Stimulated activated effector memory CD8-positive, alpha-beta T cell treated with anti-CD3 and anti-CD28 coated beads, Interleukin-12 subunit alpha, Interleukin-12 subunit beta, amount 100 ng/mL, for 72 hours (primary cell): ENCODE data around the gene NTSR1.

Experiments used
- ATAC-seq: fragments of 150-1000 bp; cut with Tn5 transposase; 2 replicates; pipeline ENCODE4 v1.10.0; 2021
- DNase-seq, 2 donors: peaks; one replicate each; pipeline ENCODE4 v3.0.0; 2021 to 2022; ENCODE audit warnings: low spot score in 2 of 2
- H3K27ac Mint-ChIP-seq: one replicate; pipeline ENCODE4 v1.8.0; 2022; ENCODE audit warnings: mild to moderate bottlenecking, mixed read lengths
- H3K36me3 Mint-ChIP-seq: one replicate; pipeline ENCODE4 v1.8.0; 2022; ENCODE audit warnings: mild to moderate bottlenecking, mixed read lengths
- H3K4me1 Mint-ChIP-seq: one replicate; pipeline ENCODE4 v1.8.0; 2022; ENCODE audit warnings: mixed read lengths
- H3K4me3 Mint-ChIP-seq: one replicate; pipeline ENCODE4 v1.8.0; 2022; ENCODE audit warnings: mild to moderate bottlenecking, mixed read lengths
- H3K9me3 Mint-ChIP-seq: one replicate; pipeline ENCODE4 v1.8.0; 2022; ENCODE audit warnings: mixed read lengths

The NTSR1 gene

DNA sequence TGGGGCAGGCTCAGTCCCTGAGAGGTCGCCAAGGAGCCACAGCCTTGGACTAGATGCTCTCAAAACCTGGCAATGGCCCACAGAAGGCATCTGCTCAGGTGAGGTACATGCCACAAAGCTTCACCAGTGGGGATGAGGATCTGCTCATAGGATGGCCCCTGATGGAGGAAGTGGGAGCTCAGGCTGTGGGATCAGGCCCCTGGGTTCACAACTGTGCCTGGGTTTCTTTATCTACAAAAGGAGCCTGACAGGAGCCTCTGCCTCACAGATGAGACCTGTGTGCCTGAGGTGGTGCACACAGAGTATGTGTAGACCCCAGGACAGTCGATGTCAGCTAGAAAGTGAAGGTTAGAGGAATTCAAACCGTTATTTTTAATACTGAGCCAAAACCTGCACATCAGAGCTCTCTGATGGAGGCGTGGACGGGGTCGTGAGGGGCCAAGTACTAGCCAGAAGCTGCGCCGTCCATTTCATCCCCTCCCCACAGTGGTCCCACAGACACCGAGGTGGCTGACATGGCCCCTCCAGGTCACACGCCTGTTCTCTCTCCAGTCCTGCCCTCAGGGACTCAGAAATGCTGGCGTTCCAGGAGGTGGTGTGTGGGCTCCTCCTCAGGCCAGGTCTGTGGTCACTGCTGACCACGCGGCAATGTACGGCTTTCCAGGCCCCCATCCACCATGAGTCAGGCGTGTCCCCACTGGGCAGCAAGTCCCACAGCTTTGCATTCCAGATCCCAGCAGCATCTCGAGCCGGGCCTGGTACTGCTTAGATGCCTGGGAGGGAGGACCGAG is 33.3 kb downstream of the NTSR1 start:
- H3K4me3 Mint-ChIP-seq, result peak overlapping the region; percentile 88

GRCh38 chr20:62742550-62742949 is 33.9 kb downstream of the NTSR1 start:
- ATAC-seq, result no peak
- H3K9me3 Mint-ChIP-seq, result no peaks in the 10 kb centered on the region
- no peak overlapping the region for H3K4me3 Mint-ChIP-seq
- H3K4me1 Mint-ChIP-seq, result peaks cover 48% of the 10 kb centered on the region
- H3K36me3 Mint-ChIP-seq, result peaks cover 4% of the 10 kb centered on the region
- no peak overlapping the region for H3K27ac Mint-ChIP-seq
- no peak for DNase-seq

More for the DNA sequence above, 33.3 kb downstream of the NTSR1 start:
- H3K27ac Mint-ChIP-seq, result no peak overlapping the region
- peaks cover 48% of the 10 kb centered on the region for H3K4me1 Mint-ChIP-seq
- ATAC-seq (no peak), DNase-seq (no peak)
- no peaks in the 10 kb centered on the region for H3K9me3 Mint-ChIP-seq
- peaks cover 4% of the 10 kb centered on the region for H3K36me3 Mint-ChIP-seq

GRCh38 chr20:62742979-62743776 is 34.5 kb downstream of the NTSR1 start:
- no peak for DNase-seq
- Mint-ChIP-seq H3K4me1 (peaks cover 48% of the 10 kb centered on the region), H3K27ac (no peak overlapping the region), H3K4me3 (no peak overlapping the region), H3K9me3 (no peaks in the 10 kb centered on the region), H3K36me3 (peaks cover 4% of the 10 kb centered on the region)
- ATAC-seq, result no peak

GRCh38 chr20:62743777-62744317 is 35.2 kb downstream of the NTSR1 start:
- DNase-seq (no peak), ATAC-seq (no peak)
- Mint-ChIP-seq H3K4me1 (peaks cover 43% of the 10 kb centered on the region), H3K4me3 (no peak overlapping the region), H3K27ac (no peak overlapping the region), H3K9me3 (no peaks in the 10 kb centered on the region), H3K36me3 (peaks cover 4% of the 10 kb centered on the region)

- Mint-ChIP-seq H3K27ac (peak overlapping the region; percentile 9), H3K36me3 (peaks cover 4% of the 10 kb centered on the region), H3K4me1 (peaks cover 34% of the 10 kb centered on the region), H3K4me3 (no peak overlapping the region), H3K9me3 (no peaks in the 10 kb centered on the region)
- no peak for ATAC-seq
- DNase-seq, result no peak
Measured at GRCh38 chr20:62744741-62745191, 36.1 kb downstream of the NTSR1 start.

DNA sequence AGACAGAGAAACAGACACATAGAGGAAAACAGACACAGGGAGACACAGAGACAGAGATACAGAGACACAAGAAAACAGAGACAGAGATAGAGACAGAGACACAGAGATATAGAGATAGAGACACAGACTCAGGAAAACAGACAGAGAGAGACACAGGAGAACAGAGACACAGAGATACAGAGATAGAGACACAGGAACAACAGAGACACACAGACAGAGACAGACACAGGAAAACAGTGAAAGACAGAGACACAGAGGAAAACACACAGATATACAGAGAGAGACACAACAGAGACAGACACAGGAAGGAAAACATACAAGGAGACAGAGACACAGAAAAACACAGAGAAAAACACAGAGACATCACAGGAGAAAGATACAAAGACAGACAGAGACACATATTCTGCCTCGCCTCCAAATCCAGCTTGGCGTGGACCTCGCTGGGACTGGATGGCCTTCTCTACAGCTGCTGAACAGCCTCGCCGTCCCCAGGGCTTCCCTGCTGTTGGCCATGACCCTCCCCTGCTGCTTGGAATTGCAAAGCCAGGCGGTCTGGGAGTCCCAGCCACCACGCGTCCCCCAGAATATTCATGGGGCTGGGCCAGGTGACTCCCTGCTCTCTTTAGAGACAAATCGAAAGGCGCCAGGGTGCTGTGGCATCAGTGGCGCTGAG is 36.8 kb downstream of the NTSR1 start:
- no peak for ATAC-seq
- H3K36me3 Mint-ChIP-seq, result peaks cover 4% of the 10 kb centered on the region
- H3K9me3 Mint-ChIP-seq, result no peaks in the 10 kb centered on the region
- H3K27ac Mint-ChIP-seq, result peak overlapping the region; percentile 9
- no peak overlapping the region for H3K4me3 Mint-ChIP-seq
- peaks cover 32% of the 10 kb centered on the region for H3K4me1 Mint-ChIP-seq
- no peak for DNase-seq

DNA sequence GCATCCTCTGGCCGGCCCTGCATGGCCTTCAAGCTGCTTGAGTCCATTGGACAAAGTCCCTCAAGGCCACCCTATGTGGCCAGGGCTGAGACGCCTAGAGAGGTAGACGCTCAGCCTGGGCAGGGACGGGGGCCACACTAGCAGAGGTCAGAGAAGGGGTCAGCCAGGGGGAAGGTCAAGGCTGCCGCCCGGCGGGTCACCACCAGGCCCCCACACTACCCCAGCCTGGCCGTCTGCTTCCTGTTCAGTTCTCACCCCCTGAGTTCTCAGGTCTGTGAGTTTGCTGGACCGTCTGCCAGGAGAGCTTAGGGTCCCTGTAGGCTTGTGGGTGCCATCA is 37.3 kb downstream of the NTSR1 start:
- H3K9me3 Mint-ChIP-seq, result no peaks in the 10 kb centered on the region
- ATAC-seq, result no peak
- no peak for DNase-seq
- no peak overlapping the region for H3K4me3 Mint-ChIP-seq
- H3K27ac Mint-ChIP-seq, result no peak overlapping the region
- peaks cover 4% of the 10 kb centered on the region for H3K36me3 Mint-ChIP-seq
- peaks cover 27% of the 10 kb centered on the region for H3K4me1 Mint-ChIP-seq

DNA sequence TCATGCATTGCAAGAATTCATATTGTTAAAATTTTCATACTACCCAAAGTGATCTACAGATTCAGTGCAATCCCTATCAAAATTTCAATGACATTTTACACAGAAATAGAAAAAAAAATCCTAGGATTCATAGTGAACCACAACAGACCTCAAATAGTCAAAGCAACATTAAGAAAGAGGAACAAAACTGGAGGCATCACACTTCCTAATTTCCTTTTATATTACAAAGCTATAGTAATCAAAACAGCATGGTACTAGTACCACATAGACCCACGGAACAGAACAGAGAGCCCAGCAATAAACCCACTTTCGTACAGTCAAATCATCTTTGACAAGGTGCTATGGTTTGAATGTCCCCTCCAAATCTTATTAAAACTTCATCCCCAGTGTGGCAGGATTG is 39.7 kb downstream of the NTSR1 start:
- Mint-ChIP-seq H3K4me1 (peaks cover 13% of the 10 kb centered on the region), H3K9me3 (no peaks in the 10 kb centered on the region), H3K27ac (no peak overlapping the region), H3K4me3 (no peak overlapping the region), H3K36me3 (no peaks in the 10 kb centered on the region)
- DNase-seq, result no peak
- ATAC-seq, result no peak

DNA sequence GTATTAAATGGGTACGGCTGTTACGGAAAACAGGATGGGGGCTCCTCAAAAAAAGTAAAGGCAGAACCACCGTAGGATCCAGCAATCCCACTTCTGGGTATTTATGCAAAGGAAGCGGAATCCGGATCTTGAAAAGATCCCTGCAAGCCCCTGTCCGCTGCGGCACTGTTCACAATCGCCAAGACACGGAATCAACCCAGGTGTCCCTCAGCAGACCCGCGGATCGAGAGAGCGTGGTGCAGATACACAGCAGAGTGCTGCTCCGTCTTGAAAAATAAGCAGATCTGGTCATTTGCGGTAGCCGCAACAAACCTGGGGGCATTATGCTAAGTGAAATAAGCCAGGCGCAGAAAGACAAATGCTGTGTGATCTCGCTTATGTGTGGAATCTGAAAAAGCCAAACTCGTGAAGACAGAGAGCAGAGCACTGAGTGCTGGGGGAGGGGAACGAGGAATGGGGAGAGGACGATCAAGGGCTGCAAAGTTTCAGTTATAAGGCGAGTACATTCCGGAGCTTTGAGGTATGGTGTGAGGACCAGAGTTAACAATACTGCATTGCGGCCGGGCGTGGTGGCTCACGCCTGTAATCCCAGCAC is 41.3 kb downstream of the NTSR1 start:
- ATAC-seq (no peak), DNase-seq (no peak)
- Mint-ChIP-seq H3K4me3 (no peak overlapping the region), H3K27ac (no peak overlapping the region), H3K9me3 (no peaks in the 10 kb centered on the region), H3K4me1 (peaks cover 12% of the 10 kb centered on the region), H3K36me3 (no peaks in the 10 kb centered on the region)

DNA sequence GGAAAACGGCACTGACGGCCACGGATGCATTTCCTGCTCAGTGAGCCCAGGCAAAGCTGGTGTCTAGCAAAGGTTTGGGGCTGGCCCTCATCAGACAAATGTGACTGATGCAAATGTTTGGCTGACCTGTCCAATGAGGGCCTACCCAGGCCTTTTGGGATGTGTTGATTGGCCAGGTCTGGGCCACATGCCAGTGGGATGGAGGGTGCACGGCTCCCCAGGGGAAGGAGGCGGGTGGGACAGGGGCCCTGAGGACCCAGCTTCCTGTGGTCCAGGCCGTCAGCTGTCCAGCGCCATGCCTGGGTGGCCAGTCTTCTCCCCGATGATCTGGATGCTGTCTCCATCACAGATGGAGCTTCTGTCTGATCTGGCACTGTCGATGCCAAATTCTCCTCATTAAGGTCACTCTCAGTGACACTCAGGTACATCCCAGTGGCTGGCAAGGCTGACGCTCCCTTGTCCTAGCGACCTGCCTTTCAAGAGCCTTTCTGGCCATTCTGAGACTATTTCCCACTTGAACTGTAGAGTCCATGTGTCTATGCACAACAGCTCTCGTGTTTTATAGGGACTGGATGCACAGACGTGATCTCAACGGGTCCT is 43.0 kb downstream of the NTSR1 start:
- Mint-ChIP-seq H3K4me3 (no peak overlapping the region), H3K36me3 (no peaks in the 10 kb centered on the region), H3K27ac (no peak overlapping the region), H3K4me1 (peaks cover 11% of the 10 kb centered on the region), H3K9me3 (no peaks in the 10 kb centered on the region)
- no peak for ATAC-seq
- DNase-seq, result no peak

GRCh38 chr20:62752181-62752670 is 43.6 kb downstream of the NTSR1 start:
- H3K27ac Mint-ChIP-seq, result no peak overlapping the region
- H3K36me3 Mint-ChIP-seq, result no peaks in the 10 kb centered on the region
- ATAC-seq, result no peak
- H3K9me3 Mint-ChIP-seq, result no peaks in the 10 kb centered on the region
- H3K4me1 Mint-ChIP-seq, result peaks cover 11% of the 10 kb centered on the region
- no peak for DNase-seq
- no peak overlapping the region for H3K4me3 Mint-ChIP-seq

DNA sequence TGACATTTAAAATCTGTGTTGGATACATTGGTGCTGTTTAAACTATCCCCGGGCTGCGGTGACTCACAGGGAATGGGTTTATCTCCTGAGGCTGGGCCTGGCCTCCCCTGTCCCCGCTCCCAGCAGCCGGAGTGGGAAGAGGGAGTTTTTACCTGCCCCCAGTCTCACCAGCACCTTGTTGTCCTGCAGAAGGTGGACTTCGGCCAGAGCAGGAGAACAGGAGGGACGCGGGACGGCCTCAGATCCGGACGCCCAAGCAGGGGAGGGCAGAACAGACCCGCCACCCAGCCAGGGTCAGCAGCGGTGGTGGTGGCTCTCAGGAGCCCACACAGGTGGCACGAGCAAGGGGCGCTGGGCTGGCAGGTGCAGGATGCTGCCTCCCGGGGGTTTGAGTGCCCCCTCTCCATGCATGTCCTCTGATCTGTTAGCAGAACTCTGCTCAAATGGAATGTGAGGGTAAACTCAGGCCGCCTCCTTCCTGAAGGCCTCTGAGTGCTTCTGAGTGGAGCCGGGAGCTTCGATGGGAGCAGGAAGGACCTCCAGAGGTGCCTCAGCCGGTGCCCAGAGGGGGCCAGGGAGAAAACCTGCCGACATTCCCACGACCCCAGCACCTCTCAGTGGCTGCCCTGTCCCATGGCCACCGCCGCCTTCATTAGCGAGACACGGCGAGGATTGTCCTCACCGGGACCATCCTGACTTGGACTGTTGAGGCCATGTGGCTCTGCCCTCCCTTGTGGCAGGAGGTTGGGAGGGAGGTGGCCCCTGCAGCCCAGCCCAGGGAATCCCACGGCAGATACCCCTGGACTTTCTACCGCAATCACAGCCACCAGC is 44.2 kb downstream of the NTSR1 start:
- ATAC-seq (no peak), DNase-seq (no peak)
- Mint-ChIP-seq H3K9me3 (no peaks in the 10 kb centered on the region), H3K27ac (no peak overlapping the region), H3K36me3 (no peaks in the 10 kb centered on the region), H3K4me3 (no peak overlapping the region), H3K4me1 (peaks cover 11% of the 10 kb centered on the region)

- ATAC-seq (no peak), DNase-seq (no peak)
- Mint-ChIP-seq H3K27ac (no peak overlapping the region), H3K4me1 (peaks cover 11% of the 10 kb centered on the region), H3K4me3 (no peak overlapping the region), H3K9me3 (no peaks in the 10 kb centered on the region), H3K36me3 (no peaks in the 10 kb centered on the region)
Measured at GRCh38 chr20:62753626-62754025, 45.0 kb downstream of the NTSR1 start.
